Activated naive CD4-positive, alpha-beta T cell treated with Interleukin-2 at 50 U/mL for 16 hours (primary cell): ENCODE data around the gene SKI.

Source experiments
- DNase-seq: peaks from one replicate; pipeline ENCODE4 v3.0.0-alpha.2; 2020

Gene SKI

GRCh38 chr1:2228157-2228594 is at the start of gene SKI:
Gene SKI (plus strand): TSS chr1:2228319. CDS start chr1:2228767, 448 bp downstream.
- no peak for DNase-seq

GRCh38 chr1:2178875-2179274 is 49.2 kb upstream of the SKI start:
- no peak for DNase-seq

- no peak for DNase-seq
These were observed 48.7 kb upstream of the SKI start for GRCh38 chr1:2179283-2180013.

DNA sequence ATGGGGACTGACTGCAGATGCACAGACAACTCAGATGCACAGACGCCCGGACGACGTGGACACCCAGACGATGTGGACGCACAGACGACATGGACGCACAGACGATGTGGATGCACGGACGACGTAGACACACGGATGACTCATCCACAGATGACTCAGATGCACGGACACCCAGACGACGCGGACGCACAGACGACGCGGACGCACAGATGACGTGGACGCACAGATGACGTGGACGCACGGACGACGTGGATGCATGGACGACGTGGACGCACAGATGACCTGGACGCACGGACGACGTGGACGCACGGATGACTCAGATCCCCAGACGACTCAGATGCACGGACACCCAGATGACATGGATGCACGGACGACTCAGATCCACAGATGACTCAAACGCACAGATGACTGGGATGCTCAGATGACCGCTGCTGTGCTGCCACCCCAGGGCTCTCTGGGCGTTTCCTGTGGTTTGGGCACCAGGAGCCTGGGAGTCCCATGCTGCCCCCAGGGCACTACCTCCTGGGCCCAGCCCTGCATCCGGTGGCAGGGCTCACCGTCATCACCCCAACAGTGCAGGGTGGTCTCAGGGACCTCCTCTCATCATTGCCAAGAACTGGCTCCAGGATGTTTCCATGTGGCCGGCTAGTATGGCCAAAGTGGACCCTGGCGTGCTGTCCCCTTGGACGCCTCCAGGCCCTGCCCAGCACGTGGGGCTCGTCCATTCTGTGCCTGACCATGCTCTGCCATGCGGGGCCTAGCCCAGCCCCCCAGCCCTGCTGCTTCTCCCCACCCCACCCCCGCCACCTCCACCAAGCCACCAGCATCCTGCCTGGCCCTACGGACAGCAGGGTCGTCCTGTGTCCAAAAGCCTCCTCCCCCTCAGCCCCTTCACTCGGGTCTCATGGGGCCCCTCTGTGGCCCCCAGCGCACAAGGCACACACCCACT is 47.5 kb upstream of the SKI start:
- DNase-seq = no peak

DNA sequence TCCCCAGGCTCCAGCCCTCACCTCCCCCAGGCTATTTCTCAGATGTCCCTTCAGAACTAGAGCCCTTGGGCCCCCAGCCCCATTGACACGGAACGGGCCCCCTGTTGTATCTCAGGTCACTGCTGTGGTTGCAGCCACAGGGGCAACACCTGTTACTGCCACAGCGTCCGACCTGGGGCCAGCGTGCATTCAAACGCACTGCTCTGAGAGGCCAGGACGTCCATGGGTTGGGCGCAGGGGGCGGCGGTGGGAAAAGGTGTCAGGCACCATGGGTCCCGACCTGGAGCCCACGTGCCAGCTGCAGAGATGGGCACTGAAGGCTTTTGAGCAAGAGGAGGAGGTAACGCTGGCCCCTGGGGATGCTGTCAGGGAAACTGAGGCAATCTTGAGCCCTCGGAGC is 46.8 kb upstream of the SKI start:
- no peak for DNase-seq

DNA sequence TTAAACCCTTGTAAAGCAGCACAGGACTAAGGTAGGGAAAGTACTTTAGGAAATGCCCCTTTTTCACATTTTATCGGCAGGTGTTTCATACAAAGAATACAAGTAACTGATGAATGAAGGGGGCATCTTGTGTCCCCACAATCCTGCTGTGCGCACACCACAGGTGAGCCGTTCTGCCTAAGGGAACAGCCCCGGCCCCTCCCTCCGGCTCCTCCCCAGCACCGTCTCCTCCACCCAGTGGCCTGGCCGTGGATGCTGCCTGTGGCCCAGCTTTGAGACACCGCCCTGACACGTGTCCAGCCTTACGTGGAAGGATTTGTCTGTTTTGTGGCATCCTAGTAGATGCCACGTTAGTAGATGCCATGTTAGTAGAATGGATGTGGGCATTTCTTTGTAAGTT is 46.4 kb upstream of the SKI start:
- no peak for DNase-seq

GRCh38 chr1:2182376-2182775 is 45.7 kb upstream of the SKI start:
- DNase-seq = no peak

- DNase-seq = no peak
These were observed 44.2 kb upstream of the SKI start for GRCh38 chr1:2183937-2184334.

GRCh38 chr1:2184531-2184930 is 43.6 kb upstream of the SKI start:
- DNase-seq = no peak

DNA sequence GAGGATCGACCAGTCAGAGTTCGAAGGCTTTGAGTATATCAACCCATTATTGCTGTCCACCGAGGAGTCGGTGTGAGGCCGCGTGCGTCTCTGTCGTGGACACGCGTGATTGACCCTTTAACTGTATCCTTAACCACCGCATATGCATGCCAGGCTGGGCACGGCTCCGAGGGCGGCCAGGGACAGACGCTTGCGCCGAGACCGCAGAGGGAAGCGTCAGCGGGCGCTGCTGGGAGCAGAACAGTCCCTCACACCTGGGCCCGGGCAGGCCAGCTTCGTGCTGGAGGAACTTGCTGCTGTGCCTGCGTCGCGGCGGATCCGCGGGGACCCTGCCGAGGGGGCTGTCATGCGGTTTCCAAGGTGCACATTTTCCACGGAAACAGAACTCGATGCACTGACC is 43.2 kb upstream of the SKI start:
- no peak for DNase-seq

DNA sequence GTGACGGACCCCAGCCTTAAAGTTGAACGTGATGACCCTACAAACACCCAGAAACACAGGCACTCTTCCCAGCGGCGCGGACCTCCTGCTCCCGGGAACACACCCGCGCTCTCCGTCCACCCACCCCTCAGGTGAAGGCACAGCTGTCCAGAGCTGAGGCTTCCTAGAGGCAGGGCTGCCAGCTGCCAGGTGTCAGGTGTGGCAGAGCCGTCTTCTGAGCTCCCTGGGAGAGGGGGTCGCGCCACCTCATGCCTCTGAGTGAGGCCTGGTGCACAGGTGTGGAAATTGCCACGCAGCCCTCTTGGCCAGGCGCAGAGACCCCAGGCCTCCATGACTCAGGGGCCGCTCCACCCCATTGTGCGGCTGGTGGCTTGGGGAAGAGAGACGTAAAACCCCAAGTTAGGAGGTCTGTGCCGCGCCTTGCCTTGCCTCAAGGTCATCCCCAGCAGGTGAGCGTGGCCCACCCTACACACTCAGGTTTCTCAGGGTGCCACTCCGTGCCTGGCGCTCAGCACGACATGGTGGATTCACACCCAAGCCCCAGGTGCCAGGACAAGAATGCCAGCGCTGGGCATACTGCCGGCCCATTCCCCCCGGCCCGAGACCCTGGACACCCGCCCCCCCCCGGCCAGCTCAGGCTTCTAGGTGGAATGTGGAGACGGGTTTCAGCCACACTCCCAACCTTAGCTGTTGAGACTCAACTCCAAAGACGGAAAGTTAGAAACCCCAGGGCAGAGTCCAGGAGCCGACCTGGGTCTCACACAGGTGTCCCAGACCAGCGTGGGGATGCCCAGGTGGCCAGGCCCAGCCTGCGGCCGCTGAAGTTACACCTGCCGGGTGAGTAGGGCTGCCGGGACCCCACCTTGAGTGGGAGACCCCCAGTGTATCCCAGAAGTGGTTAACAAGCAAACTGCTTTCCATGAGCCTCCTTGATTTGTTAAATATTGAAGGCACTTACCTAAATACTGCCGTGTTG is 42.0 kb upstream of the SKI start:
- no peak for DNase-seq

- no peak for DNase-seq
These were observed 41.2 kb upstream of the SKI start for GRCh38 chr1:2186901-2187300.

DNA sequence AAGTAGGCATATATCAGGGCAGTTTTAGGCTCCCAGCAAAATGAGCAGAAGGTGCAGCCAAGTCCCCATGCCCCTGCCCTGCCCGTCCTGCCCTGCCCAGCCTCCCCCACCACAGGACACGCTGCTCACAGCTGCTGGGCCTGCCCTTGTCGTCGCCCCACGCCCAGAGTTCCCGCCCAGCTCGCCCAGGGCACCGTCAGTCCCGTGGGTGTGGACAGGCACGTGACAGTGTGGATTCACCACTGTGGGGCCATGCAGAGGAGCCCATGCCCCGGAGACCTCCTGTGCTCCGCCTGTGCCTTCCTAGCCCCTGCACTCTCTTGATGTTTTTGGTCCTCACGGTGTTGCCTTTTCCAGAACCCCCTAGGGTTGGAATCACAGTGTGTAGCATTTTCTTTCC is 40.5 kb upstream of the SKI start:
- no peak for DNase-seq

DNA sequence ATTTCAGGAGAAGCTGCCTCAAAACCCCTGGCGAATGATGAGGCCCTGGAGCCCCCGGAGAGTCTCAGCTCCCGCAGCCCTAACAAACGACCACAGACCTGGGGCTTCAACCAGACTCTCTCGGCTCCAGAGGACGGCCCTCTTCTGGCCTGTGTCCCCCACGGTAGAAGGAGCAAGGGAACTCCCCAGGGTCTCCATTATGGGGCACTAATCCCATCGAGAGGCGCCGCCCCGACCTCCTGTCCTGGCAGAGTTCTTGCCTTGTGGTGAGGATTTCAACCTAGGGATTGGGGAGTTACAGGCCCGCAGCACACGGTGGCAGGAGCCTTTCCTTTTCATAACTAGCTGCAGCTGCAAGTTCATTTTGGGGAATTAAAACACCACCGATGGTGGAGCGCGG is 39.8 kb upstream of the SKI start:
- no peak for DNase-seq

DNA sequence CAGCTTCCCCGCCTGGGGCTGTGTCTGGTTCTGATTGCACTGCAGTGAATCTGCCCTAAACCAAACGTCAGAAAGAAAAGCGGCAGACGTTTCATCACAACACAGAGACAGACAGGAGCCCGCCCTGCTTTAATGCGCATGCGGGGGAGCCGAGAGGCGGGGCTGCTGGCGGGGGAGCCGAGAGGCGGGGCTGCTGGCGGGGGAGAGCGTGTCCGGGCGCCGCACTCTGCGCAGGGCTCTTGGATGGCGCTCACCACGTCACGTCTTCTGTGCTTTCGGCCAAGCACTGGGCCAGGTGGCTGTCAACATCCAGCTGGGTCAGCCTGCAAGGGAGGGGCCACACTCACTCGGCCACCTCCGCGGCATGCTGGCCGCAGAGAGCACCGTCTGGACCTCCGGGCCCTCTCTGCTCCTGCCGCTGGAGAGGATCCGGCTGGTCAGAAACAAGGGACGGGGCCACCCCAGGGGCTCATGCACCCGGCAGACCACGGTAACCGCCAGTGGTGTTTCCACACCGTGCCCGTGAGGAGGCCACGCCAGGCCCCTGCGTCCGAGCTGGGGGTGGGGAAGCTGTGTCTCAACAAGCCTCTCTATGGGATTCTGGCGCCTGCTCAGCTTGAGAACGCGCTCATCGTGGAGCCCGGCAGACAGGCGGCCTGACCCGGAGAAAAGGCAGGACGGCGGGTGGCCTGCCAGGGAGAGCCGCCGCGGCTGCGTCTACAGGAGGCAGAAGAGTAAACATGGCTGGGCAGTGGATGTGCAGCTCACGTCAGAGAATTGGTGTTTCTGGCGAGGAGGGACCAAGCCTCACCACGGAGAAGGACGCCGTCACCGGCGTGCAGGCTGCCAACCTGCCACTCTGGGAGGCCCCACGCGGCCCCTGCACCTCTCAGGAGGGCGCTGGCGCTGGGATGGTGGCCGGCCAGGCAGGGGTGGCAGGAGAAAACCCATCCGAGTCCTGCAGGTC is 38.4 kb upstream of the SKI start:
- peak; percentile 92 for DNase-seq

GRCh38 chr1:2190491-2190976 is 37.6 kb upstream of the SKI start:
- DNase-seq = no peak

DNA sequence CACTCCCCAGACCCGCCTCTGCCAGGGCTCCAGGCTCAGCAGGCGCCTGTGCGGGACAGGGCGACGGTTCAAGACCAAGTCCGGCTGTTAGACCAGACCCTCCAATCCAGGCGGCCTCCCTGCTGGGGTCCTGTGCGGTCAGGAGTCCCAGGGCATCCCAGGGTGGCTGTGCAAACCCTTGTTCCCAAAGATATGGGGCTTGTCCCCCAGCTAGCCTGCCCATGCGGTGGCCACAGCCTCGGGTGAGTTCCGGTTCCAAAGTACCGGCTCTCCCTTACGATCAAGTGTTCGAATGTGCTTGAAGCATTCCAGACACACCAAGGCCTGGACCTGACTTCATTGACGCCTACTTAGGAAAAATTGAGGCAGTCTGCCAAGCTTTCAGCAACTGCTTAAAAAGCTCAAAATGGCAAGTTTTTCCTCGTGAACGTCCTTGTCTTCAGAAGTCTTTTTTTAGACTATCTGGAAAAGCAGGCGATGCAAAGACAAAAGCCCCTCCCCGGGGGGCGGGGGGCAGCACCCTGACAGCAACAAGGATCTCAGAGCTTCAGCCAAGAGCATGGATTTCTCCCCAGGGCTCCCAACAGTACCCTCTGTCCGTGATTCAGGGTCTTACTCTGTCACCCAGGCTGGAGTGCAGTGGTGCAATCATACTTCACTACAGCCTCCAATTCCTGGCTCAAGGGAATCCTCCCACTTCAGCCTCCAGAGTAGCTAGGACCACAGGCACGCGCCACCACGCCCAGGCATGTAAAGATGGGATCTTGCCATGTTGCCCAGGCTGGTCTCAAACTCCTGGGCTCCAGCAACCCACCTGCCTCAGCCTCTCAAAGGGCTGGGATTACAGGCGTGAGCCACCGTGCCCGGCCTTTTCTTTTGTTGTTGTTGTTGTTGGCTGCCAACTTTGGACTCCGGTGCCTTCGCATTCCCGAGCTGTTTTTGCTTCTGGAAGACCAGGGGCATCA is 35.8 kb upstream of the SKI start:
- DNase-seq = no peak

DNA sequence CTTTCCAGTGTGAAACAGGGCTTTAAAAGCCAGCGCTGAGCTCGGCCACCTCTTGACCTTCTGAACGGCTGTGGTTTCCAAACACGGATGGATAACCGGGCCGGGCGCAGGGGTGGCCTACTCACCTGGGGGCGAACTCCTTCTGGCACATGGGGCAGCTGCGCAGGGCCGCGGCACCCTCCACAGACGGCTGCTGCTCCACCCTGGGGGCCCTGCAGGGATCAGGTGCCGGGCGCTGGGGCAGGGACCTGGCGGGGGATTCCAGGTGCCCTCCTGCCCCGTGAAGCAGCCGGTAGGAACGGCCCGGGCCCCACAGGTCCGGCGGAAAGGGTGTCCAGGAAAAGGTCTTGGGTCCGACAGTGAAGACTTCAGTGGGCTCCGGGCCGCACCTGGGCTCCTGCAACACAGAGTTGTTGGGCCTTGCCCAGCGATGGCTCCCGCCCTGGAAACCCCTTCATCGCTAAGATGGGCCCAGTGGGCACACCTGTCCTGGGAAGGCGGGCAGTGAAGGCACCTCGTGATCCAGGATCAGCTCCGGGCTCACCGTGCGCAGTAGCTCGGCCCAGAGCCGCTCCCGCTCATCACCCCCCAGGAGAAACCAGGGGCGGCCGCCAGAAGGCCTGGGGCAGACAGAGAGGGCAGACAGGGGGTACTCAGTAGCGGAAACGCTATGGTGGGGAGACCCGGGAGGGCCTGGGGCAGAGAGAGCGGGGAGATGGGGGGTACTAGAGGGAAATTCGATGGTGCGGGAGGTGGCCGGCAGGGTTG is 34.4 kb upstream of the SKI start:
- no peak for DNase-seq

GRCh38 chr1:2194319-2194897 is 33.7 kb upstream of the SKI start, which contains the start of gene FAAP20:
Gene FAAP20 (minus strand): TSS chr1:2194772. CDS start chr1:2194749, 23 bp downstream.
- peak; percentile 75 for DNase-seq
